Left ventricle myocardium inferior (tissue), 1 donor: ENCODE data around the gene ZSCAN5C. TPM values are rescaled to one million over a fixed set of nuclear protein-coding genes. Genes with fewer than 3 reads are reported as not detected.

Source experiments
- DNase-seq: peaks from one replicate; pipeline ENCODE4 v3.0.0-alpha.2; 2020
- H3K27ac ChIP-seq: fragments of 200-600 bp; replicated peaks from 2 replicates; pipeline ENCODE4 v1.8.0; 2021
- H3K27me3 ChIP-seq: fragments of 200-600 bp; 2 replicates; pipeline ENCODE4 v1.8.0; 2021; ENCODE audit warnings: low read depth
- H3K36me3 ChIP-seq: fragments of 200-600 bp; 2 replicates; pipeline ENCODE4 v1.8.0; 2021
- H3K4me1 ChIP-seq: fragments of 200-600 bp; 2 replicates; pipeline ENCODE4 v1.8.0; 2021
- H3K4me3 ChIP-seq: fragments of 200-600 bp; 2 replicates; pipeline ENCODE4 v1.8.0; 2021; ENCODE audit warnings: mild to moderate bottlenecking, moderate library complexity
- H3K9me3 ChIP-seq: fragments of 200-600 bp; replicated peaks from 2 replicates; pipeline ENCODE4 v1.8.0; 2021
- CTCF ChIP-seq: fragments of 200-600 bp; IDR thresholded peaks from 2 replicates; pipeline ENCODE4 v1.8.0; 2021; ENCODE audit warnings: antibody characterized with exemption, mild to moderate bottlenecking, borderline replicate concordance
- intact Hi-C: fragments of 100-400 bp; cut with micrococcal nuclease; formaldehyde crosslinking; loops from one replicate; pipeline ENCODE4 v1.11.0; 2022
- total RNA-seq: library from RNA; stranded (reverse); fragmentation: NEBNext Ultra II Directional; extraction: Animal tissue kit (Norgen Biotek cat#: 25700); gene quantifications from one replicate; pipeline ENCODE4 v1.2.1, GENCODE V29; 2021
- donor health status: DM: no; HTN: yes; CAD: no; lungs with severe emphysema.

ZSCAN5C gene
- total RNA-seq, 1 donor from 2014 or later = not detected

DNA sequence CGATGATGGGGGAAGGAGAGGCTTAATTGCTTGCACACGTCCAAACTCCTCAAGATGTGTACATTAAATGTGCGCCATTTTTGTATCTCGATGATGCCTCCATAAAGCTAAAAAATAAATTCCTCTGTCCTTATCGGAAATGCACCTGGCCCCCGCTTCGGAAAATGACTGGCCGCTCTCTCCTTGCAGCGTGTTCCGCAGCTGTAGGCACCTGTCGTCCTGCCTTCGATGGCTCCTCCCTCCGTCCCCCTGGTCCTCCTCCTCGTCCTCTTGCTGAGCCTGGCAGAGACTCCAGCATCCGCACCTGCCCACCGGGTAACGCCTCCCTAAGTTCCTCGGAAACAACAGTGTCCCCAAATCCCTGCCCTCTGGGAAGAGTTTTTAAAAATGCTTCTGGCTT lies 25.2 kb upstream of the ZSCAN5C start:
- Histone ChIP-seq H3K4me1 (peaks cover 2% of the 10 kb centered on the region), H3K27me3 (peaks cover 65% of the 10 kb centered on the region), H3K4me3 (no peak overlapping the region), H3K36me3 (no peaks in the 10 kb centered on the region), H3K27ac (no peak overlapping the region), H3K9me3 (no peaks in the 10 kb centered on the region)
- DNase-seq = no peak
- no peak for TF ChIP-seq CTCF
- intact Hi-C loops = no loop called here

- Histone ChIP-seq H3K36me3 (no peaks in the 10 kb centered on the region), H3K4me1 (no peaks in the 10 kb centered on the region), H3K27ac (no peak overlapping the region), H3K27me3 (peaks cover 73% of the 10 kb centered on the region), H3K9me3 (no peaks in the 10 kb centered on the region), H3K4me3 (no peak overlapping the region)
- DNase-seq = no peak
- intact Hi-C loops = no loop called here
- TF ChIP-seq CTCF = no peak
Observed at GRCh38 chr19:56177564-56178243, 24.4 kb upstream of the ZSCAN5C start.

DNA sequence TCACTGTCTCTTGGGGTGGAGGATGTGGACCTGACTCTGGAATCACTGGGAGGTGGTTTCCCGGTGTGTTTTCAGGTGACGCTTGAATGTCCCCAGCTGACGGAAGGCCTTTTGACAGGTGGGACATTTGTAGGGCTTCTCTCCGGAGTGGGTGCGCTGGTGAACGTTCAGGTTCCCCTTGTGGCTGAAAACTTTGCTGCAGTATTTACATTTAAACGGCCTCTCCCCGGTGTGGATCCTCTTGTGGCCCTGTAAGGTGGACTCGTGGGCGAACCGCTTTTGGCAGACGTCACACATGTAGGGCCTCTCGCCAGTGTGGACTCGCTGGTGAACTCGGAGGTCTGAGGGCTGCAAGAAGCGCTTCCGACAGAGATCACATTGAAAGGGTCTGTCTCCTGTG lies 12.3 kb upstream of the ZSCAN5C start:
- no peak overlapping the region for H3K27ac ChIP-seq
- H3K36me3 ChIP-seq = no peaks in the 10 kb centered on the region
- no peak overlapping the region for H3K4me3 ChIP-seq
- intact Hi-C loops = no loop called here
- DNase-seq = no peak
- H3K27me3 ChIP-seq = peaks cover 21% of the 10 kb centered on the region
- H3K4me1 ChIP-seq = no peaks in the 10 kb centered on the region
- TF ChIP-seq CTCF = no peak
- no peaks in the 10 kb centered on the region for H3K9me3 ChIP-seq

- H3K4me3 ChIP-seq = no peak overlapping the region
- DNase-seq = no peak
- H3K9me3 ChIP-seq = no peaks in the 10 kb centered on the region
- intact Hi-C loops = no loop called here
- no peaks in the 10 kb centered on the region for H3K36me3 ChIP-seq
- no peaks in the 10 kb centered on the region for H3K4me1 ChIP-seq
- no peak for TF ChIP-seq CTCF
- H3K27ac ChIP-seq = no peak overlapping the region
- peaks cover 17% of the 10 kb centered on the region for H3K27me3 ChIP-seq
Observed at GRCh38 chr19:56191115-56191514, 11.0 kb upstream of the ZSCAN5C start.

GRCh38 chr19:56191711-56192110 lies 10.4 kb upstream of the ZSCAN5C start:
- H3K4me3 ChIP-seq = no peak overlapping the region
- no peak for DNase-seq
- H3K4me1 ChIP-seq = no peaks in the 10 kb centered on the region
- TF ChIP-seq CTCF = no peak
- intact Hi-C loops = no loop called here
- no peak overlapping the region for H3K27ac ChIP-seq
- H3K27me3 ChIP-seq = peaks cover 11% of the 10 kb centered on the region
- no peaks in the 10 kb centered on the region for H3K9me3 ChIP-seq
- H3K36me3 ChIP-seq = no peaks in the 10 kb centered on the region
